HG03175 (cell line): Measurements from ENCODE around the gene SSR3.
"Not testable (repeated sequence)": the region's sequence is repeated elsewhere in the genome, so short reads cannot be mapped to it uniquely, and the experiment has no call there.

ENCODE experiments used
- ATAC-seq: cut with Tn5 transposase; IDR thresholded peaks from one replicate; pipeline ENCODE4 v1.9.1; 2021; ENCODE audit warnings: mild to moderate bottlenecking, moderate library complexity; ENCODE audit not compliant: unreplicated experiment

The SSR3 gene

DNA sequence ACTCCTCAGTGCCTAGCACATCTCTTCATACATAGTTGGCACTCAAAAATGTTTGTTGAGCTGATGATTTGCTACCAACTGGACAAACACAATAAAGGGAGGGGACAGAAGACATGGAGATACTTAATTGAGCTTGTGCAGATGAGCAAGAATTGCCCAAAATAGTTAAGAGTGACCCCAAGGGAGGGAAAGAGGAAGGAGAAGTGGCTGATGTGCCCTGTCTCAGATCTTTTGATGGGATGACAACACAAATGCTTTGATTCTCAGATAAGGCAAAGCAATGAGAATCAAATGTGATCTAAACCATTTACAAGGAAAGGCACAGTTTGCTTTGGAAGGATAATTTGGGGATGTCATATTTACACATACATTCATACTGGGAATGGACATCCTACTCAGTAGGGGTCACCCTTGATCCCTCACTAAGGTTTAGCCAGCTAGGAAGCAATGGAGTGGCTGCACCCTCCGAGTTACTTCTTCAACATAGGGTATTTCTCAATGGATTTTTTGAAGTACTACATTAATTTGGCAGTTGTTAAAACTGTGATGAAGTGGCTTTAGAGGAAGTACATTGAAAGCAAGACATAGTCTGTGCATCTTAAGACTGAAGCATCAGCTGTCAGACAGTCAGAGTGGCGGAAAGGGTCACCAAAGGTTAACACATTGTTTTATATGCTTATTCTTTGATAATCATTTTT, 21.9 kb upstream of the SSR3 start:
- ATAC-seq: no peak

GRCh38 chr3:156576051-156576450, 21.1 kb upstream of the SSR3 start:
- ATAC-seq: no peak

GRCh38 chr3:156575641-156576040, 20.7 kb upstream of the SSR3 start:
- no peak for ATAC-seq

DNA sequence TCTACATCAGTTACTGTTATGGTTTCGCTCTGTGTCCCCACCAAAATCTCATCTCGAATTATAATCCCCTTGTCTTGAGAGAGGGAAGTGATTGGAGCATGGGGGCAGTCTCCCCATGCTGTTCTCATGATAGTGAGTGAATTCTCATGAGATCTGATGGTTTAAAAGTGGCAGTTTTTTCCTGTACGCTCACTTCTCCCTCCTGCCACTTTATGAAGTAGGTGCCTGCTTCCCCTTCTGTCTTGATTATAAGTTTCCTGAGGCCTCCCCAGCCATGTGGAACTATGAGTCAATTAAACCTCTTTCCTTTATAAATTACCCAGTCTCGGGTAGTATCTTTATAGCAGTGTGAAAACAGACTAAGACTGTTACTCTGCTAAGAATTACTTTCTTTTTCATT, 15.0 kb upstream of the SSR3 start:
- ATAC-seq: not testable (repeated sequence)

DNA sequence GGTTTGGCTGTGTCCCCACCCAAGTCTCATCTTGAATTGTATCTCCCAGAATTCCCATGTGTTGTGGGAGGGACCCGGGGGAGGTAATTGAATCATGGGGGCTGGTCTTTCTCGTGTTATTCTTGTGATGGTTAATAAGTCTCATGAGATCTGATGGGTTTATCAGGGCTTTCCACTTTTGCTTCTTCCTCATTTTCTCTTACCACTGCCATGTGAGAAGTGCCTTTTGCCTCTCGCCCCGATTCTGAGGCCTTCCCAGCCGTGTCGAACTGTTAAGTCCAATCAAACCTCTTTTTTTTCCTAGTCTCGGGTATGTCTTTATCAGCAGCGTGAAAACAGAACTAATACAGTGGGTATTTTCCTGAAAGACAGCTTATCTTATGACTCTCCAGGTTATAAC, 14.1 kb upstream of the SSR3 start:
- ATAC-seq: not testable (repeated sequence)

DNA sequence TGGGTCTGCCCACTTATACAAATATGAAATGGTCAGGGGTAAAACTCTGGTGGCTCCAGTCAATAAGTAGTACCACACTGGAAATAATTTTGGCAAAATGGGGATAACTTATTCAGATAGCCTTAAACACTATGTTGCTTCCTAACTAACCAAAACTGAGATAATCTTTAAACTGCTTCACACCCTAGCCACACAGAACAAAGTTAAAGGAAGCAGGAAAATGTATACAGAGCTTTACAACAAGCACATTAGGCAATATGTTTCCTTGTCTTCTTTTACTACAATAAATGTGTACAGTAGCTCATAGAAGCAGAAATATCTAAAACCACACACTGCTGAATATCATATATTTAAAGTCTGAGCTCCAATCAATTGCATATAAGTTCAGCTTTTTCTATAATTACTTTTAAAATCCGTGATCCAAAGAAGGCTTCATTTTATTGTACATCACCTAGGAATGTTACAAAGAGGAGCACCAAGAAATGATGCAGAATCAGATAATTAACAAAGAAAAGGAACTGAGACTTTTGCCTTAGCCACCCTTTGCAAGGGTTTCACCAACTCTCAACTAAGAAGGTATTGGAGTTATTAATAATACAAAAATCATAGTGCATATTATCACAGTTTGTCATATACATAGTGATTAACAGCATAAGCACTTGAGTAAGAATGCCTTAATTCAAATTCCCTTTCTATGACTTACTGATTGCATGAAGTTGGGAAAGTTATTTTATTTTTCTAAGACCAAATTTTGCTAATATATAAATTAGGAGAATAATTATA, 9.2 kb upstream of the SSR3 start:
- peak; percentile 66 for ATAC-seq

DNA sequence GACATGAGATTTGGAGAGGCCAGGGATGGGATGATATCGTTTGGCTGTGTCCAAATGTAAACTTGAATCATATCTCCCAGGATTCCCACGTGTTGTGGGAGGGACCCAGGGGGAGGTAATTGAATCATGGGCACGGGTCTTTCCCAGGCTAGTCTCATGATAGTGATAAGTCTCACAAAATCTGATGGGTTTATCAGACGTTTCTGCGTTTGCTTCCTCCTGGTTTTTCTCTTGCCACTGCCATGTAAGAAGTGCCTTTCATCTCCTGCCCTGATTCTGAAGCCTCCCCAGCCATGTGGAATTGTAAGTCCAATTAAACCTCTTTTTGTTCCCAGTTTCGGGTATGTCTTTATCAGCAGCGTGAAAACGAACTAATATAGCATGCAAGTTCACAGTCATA, 7.6 kb upstream of the SSR3 start:
- not testable (repeated sequence) for ATAC-seq

GRCh38 chr3:156561533-156561932, 6.6 kb upstream of the SSR3 start:
- no peak for ATAC-seq

- no peak for ATAC-seq
Measured at GRCh38 chr3:156559321-156559720, 4.4 kb upstream of the SSR3 start.

DNA sequence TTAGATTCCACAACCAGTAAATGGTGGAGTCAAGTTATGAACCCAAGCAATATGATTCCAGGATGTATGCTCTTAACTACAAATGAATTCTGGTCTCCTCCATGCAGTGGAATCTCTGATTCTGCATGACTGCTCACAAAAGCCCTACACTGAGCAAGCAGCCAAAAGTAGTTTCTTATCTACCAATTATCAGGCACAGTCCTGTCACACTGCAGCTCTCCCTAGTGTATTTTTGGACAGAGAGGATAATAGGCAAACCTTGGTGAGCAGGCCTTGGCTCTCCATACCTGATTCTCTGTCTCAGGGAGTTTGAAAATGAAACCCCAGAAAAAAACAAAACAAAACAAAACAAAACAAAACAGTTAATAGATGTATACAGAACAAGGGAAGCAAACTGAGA, 3.5 kb upstream of the SSR3 start:
- ATAC-seq: no peak

DNA sequence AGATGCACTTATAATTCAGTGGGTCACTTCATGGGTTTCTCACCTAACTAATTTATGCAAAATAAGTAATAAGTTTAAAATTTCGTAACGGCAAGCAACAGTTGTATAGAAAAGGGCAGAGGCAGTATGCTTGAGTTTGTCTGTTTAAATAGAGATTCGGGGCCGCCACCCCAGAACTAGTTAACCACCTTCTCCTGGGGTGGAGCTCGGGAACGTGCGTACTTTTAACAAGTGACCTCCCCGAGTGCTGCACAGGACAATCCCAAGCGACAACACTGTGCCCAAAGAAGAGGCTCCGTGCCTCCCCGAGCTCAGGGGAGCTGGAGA, 439 bp downstream of the SSR3 start:
- ATAC-seq: no peak

GRCh38 chr3:156553705-156554356, 1.1 kb downstream of the SSR3 start:
- ATAC-seq: no peak

DNA sequence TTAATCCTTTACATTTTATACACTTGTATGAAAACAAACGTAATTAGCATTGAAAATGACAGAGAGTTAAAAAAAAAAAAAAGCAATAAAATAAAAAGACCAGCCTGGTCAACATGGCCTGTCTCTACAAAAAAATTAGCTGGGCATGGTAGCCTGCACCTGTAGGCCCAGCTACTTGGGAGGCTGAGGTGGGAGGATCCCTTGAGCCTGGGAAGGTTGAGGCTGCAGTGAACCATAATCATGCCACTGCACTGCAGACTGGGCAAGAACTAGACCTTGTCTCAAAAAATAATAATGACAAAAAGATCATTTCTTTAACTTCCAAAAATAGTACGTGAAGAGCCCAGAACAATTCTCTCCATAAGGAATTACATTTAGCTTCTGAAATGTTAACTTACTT, 1.9 kb downstream of the SSR3 start:
- no peak for ATAC-seq

GRCh38 chr3:156551746-156552145, 3.2 kb downstream of the SSR3 start:
- no peak for ATAC-seq

DNA sequence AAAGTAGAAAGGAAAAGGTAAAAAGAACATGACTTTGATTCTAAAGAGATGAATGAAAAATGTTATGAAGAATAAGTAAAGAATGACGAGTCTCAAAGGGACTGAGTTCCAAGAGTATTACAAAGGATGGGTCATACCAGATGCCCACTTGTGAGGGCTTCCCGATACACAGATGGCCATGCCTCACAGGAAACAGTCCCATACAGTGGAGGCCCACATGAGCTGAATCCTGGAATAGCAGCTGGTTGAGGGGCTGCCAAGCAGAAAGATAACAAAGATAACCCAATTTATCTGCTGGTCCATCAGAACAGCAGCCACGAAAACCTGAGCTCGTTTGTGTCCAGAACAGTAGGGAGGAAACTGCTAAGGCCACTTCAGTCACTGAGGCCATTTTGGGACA, 3.7 kb downstream of the SSR3 start:
- ATAC-seq: no peak

- ATAC-seq: no peak
Measured at GRCh38 chr3:156548902-156549301, 6.0 kb downstream of the SSR3 start.

GRCh38 chr3:156548041-156548687, 6.8 kb downstream of the SSR3 start:
- no peak for ATAC-seq

- no peak for ATAC-seq
Measured at GRCh38 chr3:156547637-156548036, 7.3 kb downstream of the SSR3 start.

DNA sequence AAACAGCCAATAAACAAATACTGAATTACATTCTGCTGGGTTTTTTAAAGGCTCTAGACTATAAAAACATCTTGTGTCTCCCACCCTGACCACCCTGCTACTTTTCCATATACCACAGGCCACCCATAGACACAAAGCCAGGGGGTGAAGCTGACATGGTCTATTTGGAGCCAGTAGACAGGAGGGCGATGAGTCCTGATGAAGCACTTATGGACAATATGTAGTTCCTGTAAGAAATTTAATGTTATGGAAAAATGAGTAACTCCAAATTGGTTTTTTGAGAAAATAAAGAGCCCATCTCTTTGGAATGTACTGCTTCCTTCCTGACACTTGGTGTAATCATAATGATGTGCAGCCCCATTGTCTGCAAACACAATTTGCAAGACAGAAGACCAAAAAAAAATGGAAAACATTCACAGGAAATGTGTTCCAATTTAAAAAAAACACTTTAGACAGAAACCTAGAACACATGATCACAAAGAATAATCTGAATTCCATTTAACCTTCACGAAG, 11.8 kb downstream of the SSR3 start:
- no peak for ATAC-seq

- no peak for ATAC-seq
Measured at GRCh38 chr3:156542101-156543042, 12.5 kb downstream of the SSR3 start.
